A673 (cell line): ENCODE data around the gene NFKB1. TPM values are rescaled to one million over a fixed set of nuclear protein-coding genes. Genes with fewer than 3 reads are reported as not detected.

Experiments
- BruUV-seq: library from RNA; stranded (reverse); fragments of 400-500 nt; replicated peaks from 2 replicates; lab custom pipeline; 2021; lab: Mats Ljungman, UMichigan
- CTCF ChIA-PET: fragments of 300-600 bp; sonication (Branson Sonifier 250); formaldehyde crosslinking; loops from one replicate; lab custom pipeline; 2022; ENCODE audit warnings: antibody characterized with exemption; lab: Charles Lee
- POLR2A ChIA-PET: fragments of 300-600 bp; sonication (Branson Sonifier 250); formaldehyde crosslinking; loops from one replicate; lab custom pipeline; 2022; ENCODE audit warnings: antibody characterized with exemption; ENCODE audit not compliant: low non-redundant PET; lab: Charles Lee
- DNase-seq: peaks from one replicate; pipeline ENCODE4 v3.0.0-alpha.2; 2015; ENCODE audit warnings: low spot score
- H3K27ac ChIP-seq: fragments of 200-600 bp; sonication (generic); 2 replicates; pipeline ENCODE4 v1.5.1; 2016; ENCODE audit warnings: mixed run types, low read depth, mild to moderate bottlenecking, mixed read lengths, antibody characterized with exemption, low read length; ENCODE audit not compliant: poor library complexity, severe bottlenecking
- H3K27me3 ChIP-seq: fragments of 200-600 bp; sonication (generic); replicated peaks from 2 replicates; pipeline ENCODE4 v1.6.1; 2017; ENCODE audit warnings: mixed run types, low read depth, mild to moderate bottlenecking, mixed read lengths, antibody characterized with exemption, low read length; ENCODE audit not compliant: insufficient read depth, poor library complexity
- H3K36me3 ChIP-seq: fragments of 200-600 bp; sonication (generic); 2 replicates; pipeline ENCODE4 v1.6.1; 2016; ENCODE audit warnings: mixed run types, mild to moderate bottlenecking, mixed read lengths, antibody characterized with exemption, low read length; ENCODE audit not compliant: insufficient read depth, poor library complexity, severe bottlenecking
- H3K4me1 ChIP-seq: fragments of 200-600 bp; sonication (generic); 2 replicates; pipeline ENCODE4 v1.6.1; 2017; ENCODE audit warnings: mixed run types, mild to moderate bottlenecking, mixed read lengths, antibody characterized with exemption, low read length; ENCODE audit not compliant: insufficient read depth, poor library complexity, severe bottlenecking
- H3K4me3 ChIP-seq: fragments of 200-600 bp; sonication (generic); 2 replicates; pipeline ENCODE4 v1.5.1; 2016; ENCODE audit warnings: low read depth, mixed run types, mild to moderate bottlenecking, mixed read lengths, low read length; ENCODE audit not compliant: poor library complexity, severe bottlenecking
- H3K9me3 ChIP-seq: fragments of 200-600 bp; sonication (generic); 2 replicates; pipeline ENCODE4 v1.6.1; 2016; ENCODE audit warnings: mixed run types, low read depth, mild to moderate bottlenecking, mixed read lengths, antibody characterized with exemption, low read length; ENCODE audit not compliant: poor library complexity, severe bottlenecking
- CTCF ChIP-seq: fragments of 300-800, 200-600 bp; sonication (generic); conservative IDR thresholded peaks from 2 replicates; pipeline ENCODE4 v1.5.1; 2017; ENCODE audit warnings: low read depth, mild to moderate bottlenecking, antibody characterized with exemption, low read length, moderate library complexity, mixed read lengths
- EZH2 ChIP-seq: fragments of 200-600 bp; sonication (generic); IDR thresholded peaks from 2 replicates; pipeline ENCODE4 v1.6.1; 2017; ENCODE audit warnings: borderline replicate concordance, low read depth, mild to moderate bottlenecking, mixed read lengths, antibody characterized with exemption, low read length; ENCODE audit not compliant: poor library complexity, severe bottlenecking
- intact Hi-C: fragments of 100-400 bp; cut with micrococcal nuclease; formaldehyde crosslinking; loops from one replicate; pipeline ENCODE4 v1.10.0; 2022; ENCODE audit not compliant: unreplicated experiment
- total RNA-seq: library from RNA; stranded (reverse); gene quantifications from 2 replicates; pipeline ENCODE4 v1.2.3, GENCODE V29; 2021

The NFKB1 gene
- total RNA-seq, 1 experiment from 2014 or later = 26.1 TPM

GRCh38 chr4:102503831-102504786 lies 3.0 kb downstream of the NFKB1 start:
- CTCF ChIA-PET = no interaction called here
- intact Hi-C loops = no loop called here

DNA sequence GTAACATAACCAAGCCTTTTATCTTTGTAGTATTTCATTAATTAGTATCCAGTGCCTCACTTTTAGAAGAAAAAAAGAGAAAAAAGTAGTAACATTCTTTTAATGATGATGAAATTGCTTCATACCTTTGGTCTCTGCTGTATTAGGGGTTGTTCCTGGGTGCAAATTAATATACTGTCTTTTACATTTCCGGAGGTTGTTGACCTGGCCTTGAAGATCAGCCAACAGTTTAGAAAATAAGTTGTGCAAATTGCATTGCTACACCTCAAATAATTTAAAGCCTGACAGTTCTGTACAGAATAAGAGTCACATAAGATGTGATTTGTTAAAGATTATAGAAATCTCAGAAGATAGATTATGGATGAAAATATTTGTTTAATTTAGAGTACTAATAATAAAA lies 3.8 kb downstream of the NFKB1 start:
- ChIA-PET CTCF (no interaction called here), POLR2A (no interaction called here)
- intact Hi-C loops = no loop called here
- Histone ChIP-seq H3K4me3 (no peak overlapping the region), H3K4me1 (peaks cover 5% of the 10 kb centered on the region), H3K27me3 (no peaks in the 10 kb centered on the region), H3K36me3 (no peaks in the 10 kb centered on the region), H3K27ac (no peak overlapping the region), H3K9me3 (no peaks in the 10 kb centered on the region)
- DNase-seq = no peak
- BruUV-seq = no TSS peak
- no peak for TF ChIP-seq CTCF
- TF ChIP-seq EZH2 = no peak

More at GRCh38 chr4:102503831-102504786, 3.0 kb downstream of the NFKB1 start:
- H3K4me3 ChIP-seq = no peak overlapping the region
- no peaks in the 10 kb centered on the region for H3K36me3 ChIP-seq
- no peaks in the 10 kb centered on the region for H3K27me3 ChIP-seq
- DNase-seq = no peak
- peaks cover 5% of the 10 kb centered on the region for H3K4me1 ChIP-seq
- no peak overlapping the region for H3K27ac ChIP-seq
- TF ChIP-seq EZH2 = no peak
- TF ChIP-seq CTCF = no peak
- no TSS peak for BruUV-seq
- no peaks in the 10 kb centered on the region for H3K9me3 ChIP-seq
- POLR2A ChIA-PET = no interaction called here

- intact Hi-C loops = no loop called here
- CTCF ChIA-PET = no interaction called here
- Histone ChIP-seq H3K27ac (no peak overlapping the region), H3K9me3 (no peaks in the 10 kb centered on the region), H3K4me1 (no peaks in the 10 kb centered on the region), H3K4me3 (no peak overlapping the region), H3K36me3 (no peaks in the 10 kb centered on the region), H3K27me3 (no peaks in the 10 kb centered on the region)
- TF ChIP-seq EZH2 = no peak
- no peak for TF ChIP-seq CTCF
- no peak for DNase-seq
- no TSS peak for BruUV-seq
- POLR2A ChIA-PET = no interaction called here
Measured at GRCh38 chr4:102505708-102506107, 4.5 kb downstream of the NFKB1 start.
